SH-SY5Y (cell line): ENCODE measurements around the gene GRIK3.

ENCODE experiments used
- GATA2 ChIP-seq: IDR thresholded peaks from 2 replicates; pipeline ENCODE4 v1.6.1; 2011; ENCODE audit warnings: mild to moderate bottlenecking, low read depth, low read length
- GATA3 ChIP-seq: IDR thresholded peaks from 2 replicates; pipeline ENCODE4 v1.6.1; 2011; ENCODE audit warnings: low read depth, mild to moderate bottlenecking, low read length, moderate library complexity

DNA sequence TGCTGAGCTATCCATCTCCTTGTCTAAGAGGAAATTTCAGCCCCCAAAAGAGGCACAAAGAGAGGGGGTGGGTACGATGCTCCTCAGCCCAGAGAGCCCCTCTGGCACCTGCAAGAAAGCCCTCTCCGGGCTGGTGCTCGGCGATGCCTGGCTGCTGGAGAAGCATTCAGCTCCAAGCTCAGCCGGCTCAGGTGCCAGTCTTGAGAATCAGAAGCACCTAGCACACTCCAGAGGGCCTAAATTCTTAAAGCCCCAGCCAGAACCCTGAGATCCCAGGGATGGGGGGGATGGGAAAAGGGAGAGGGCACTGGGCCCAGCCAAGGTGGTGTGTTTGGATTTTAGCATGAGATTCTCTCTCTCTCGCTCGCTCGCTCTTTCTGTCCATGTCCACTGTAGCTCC is 2.9 kb downstream of the GRIK3 start:
- TF ChIP-seq GATA3 (no peak), GATA2 (no peak)
